Ascending aorta (tissue), 2 donors: ENCODE data around the gene STK11IP. TPM values are rescaled to one million over a fixed set of nuclear protein-coding genes. Genes with fewer than 3 reads are reported as not detected.

Experiments used
- DNase-seq, 2 donors: peaks; one replicate each; pipeline ENCODE4 v3.0.0-alpha.2; 2019; ENCODE audit warnings: low spot score in 2 of 2
- H3K27ac ChIP-seq, 2 donors: fragments of 200-600 bp; sonication (generic); one replicate each; pipeline ENCODE4 v1.5.1; 2016 to 2017; ENCODE audit warnings: mild to moderate bottlenecking in 1 of 2
- H3K27me3 ChIP-seq: fragments of 200-600 bp; sonication (generic); one replicate; pipeline ENCODE4 v1.5.1; 2017
- H3K36me3 ChIP-seq, 2 donors: fragments of 200-600 bp; sonication (generic); one replicate each; pipeline ENCODE4 v1.5.1; 2016
- H3K4me1 ChIP-seq, 2 donors: fragments of 200-600 bp; sonication (generic); one replicate each; pipeline ENCODE4 v1.5.1; 2016 to 2017; ENCODE audit warnings: mild to moderate bottlenecking in 1 of 2
- H3K4me3 ChIP-seq, 2 donors: fragments of 200-600 bp; sonication (generic); one replicate each; pipeline ENCODE4 v1.5.1; 2016 to 2017; ENCODE audit warnings: mild to moderate bottlenecking in 1 of 2
- H3K9me3 ChIP-seq, 2 donors: fragments of 200-600 bp; sonication (generic); one replicate each; pipeline ENCODE4 v1.5.1; 2016
- intact Hi-C: fragments of 100-400 bp; cut with DNase I; formaldehyde crosslinking; loops from one replicate; pipeline ENCODE4 v1.15.1; 2023
- total RNA-seq: library from RNA; depleted of rRNA; stranded (reverse); fragments of >200 nt; gene quantifications from one replicate; pipeline ENCODE4 v1.1.0, GENCODE V29; 2016
- TF ChIP-seq, protein P1 (sequence below), 3 experiments: fragments of 200-600 bp in 2 of 3; fragments of 450-650 bp in 1 of 3; sonication (generic) in 2 of 3; IDR thresholded peaks; one replicate each; pipeline ENCODE4 v1.5.1; 2016 to 2019; ENCODE audit warnings: antibody characterized with exemption in 3 of 3, mild to moderate bottlenecking in 1 of 3, moderate library complexity in 1 of 3

STK11IP gene
- total RNA-seq, 1 donor from 2014 or later, result 138 TPM

DNA sequence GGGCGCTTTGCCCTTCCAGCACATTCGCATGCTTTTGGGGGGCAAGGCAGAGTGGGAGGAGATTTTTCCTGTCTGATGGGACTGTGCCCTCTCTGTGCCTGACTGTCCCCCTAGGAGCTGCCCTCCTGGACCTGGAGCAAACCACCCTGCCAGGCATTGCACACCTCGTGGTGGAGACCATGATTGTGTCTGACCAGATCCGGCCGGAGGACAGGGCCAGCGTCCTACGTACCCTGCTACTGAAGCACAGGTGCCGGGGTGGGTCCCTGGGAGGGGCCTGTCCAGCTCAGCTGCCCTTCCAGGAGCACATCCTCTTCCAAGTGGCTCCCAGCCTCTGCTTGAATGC, 35.1 kb downstream of the STK11IP start:
- DNase-seq, result no peak
- Histone ChIP-seq H3K36me3 (no peaks in the 10 kb centered on the region), H3K27me3 (no peaks in the 10 kb centered on the region), H3K4me3 (no peak overlapping the region), H3K27ac (no peak overlapping the region), H3K4me1 (peaks cover 0 to 3% of the 10 kb centered on the region in 2 donors), H3K9me3 (no peaks in the 10 kb centered on the region)
- intact Hi-C loops, result no loop called here
- TF ChIP-seq, protein P1, sequence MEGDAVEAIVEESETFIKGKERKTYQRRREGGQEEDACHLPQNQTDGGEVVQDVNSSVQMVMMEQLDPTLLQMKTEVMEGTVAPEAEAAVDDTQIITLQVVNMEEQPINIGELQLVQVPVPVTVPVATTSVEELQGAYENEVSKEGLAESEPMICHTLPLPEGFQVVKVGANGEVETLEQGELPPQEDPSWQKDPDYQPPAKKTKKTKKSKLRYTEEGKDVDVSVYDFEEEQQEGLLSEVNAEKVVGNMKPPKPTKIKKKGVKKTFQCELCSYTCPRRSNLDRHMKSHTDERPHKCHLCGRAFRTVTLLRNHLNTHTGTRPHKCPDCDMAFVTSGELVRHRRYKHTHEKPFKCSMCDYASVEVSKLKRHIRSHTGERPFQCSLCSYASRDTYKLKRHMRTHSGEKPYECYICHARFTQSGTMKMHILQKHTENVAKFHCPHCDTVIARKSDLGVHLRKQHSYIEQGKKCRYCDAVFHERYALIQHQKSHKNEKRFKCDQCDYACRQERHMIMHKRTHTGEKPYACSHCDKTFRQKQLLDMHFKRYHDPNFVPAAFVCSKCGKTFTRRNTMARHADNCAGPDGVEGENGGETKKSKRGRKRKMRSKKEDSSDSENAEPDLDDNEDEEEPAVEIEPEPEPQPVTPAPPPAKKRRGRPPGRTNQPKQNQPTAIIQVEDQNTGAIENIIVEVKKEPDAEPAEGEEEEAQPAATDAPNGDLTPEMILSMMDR (IDR thresholded peaks at IDR 0.05), result no peak

DNA sequence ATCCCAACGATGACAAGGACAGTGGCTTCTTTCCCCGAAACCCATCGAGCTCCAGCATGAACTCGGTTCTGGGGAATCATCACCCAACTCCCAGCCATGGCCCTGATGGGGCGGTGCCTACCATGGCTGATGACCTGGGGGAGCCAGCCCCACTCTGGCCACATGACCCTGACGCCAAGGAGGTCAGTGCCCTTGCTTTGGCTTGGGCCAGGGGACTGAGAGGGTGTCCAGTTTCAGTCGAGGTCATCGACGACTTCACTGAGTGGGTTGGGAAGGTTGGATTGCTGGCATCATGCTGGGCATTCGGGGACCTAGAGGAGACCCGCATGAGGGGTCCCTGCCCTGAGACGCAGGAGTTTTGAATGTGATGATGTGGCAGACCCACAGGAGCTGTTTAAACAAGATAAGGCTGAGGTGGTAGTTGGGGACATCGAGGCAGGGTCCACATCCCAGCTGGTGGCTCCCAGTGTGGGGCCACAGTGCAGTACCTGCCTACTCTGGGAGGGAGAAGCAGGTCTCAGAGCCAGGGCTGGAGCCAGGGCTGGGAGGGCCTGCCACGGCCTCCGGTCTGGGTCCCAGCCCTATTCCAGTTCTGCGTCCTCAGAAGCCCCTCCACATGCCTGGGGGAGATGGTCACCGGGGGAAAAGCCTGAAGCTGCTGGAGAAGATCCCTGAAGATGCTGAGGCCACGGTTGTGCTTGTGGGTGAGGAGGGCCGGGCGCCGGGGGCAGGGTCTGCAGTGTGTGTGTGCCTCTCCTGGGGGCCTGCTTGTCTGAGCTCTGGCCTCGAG, 35.8 kb downstream of the STK11IP start:
- no peak for DNase-seq
- Histone ChIP-seq H3K27me3 (no peaks in the 10 kb centered on the region), H3K36me3 (no peaks in the 10 kb centered on the region), H3K9me3 (no peaks in the 10 kb centered on the region), H3K4me1 (no peaks in the 10 kb centered on the region), H3K4me3 (no peak overlapping the region), H3K27ac (no peak overlapping the region)
- TF ChIP-seq, protein P1 (IDR thresholded peaks at IDR 0.05), result no peak
- intact Hi-C loops, result no loop called here

DNA sequence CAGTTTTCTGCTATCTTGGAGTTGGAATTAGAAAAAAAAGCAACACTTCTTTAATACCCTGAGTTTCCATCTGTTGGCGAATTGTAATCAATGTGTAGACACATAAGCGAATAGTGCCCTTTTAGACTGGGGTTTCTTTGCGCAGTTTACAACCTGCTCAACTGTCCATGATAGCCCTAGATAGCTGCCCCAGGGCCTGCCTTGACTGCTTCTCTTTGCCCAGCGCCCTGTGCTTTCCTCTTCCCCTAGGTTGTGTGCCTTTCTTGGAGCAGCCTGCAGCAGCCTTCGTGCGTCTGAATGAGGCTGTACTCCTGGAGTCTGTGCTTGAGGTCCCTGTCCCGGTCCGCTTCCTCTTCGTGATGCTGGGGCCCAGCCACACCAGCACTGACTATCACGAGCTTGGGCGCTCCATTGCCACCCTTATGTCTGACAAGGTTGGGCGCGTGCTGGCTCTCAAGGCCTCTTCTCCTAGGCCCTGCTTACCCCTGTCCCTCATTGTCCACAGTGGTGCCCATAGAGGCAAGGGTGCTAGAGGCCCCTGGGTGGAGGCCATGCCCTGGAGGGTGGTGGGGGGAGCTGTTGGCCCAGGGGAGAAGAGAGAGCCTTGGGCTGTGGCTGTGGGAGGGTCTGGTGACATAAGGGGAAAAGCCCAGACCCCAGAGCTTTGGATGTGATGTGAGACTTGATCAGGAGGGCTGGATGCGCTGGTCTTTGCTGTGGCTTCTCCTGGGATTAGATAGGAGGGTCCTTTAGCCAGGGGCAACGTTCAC, 36.7 kb downstream of the STK11IP start:
- intact Hi-C loops, result no loop called here
- Histone ChIP-seq H3K36me3 (no peaks in the 10 kb centered on the region), H3K27me3 (no peaks in the 10 kb centered on the region), H3K9me3 (no peaks in the 10 kb centered on the region), H3K4me1 (no peaks in the 10 kb centered on the region), H3K27ac (no peak overlapping the region), H3K4me3 (no peak overlapping the region)
- TF ChIP-seq, protein P1 (IDR thresholded peaks at IDR 0.05), result no peak
- DNase-seq, result no peak

DNA sequence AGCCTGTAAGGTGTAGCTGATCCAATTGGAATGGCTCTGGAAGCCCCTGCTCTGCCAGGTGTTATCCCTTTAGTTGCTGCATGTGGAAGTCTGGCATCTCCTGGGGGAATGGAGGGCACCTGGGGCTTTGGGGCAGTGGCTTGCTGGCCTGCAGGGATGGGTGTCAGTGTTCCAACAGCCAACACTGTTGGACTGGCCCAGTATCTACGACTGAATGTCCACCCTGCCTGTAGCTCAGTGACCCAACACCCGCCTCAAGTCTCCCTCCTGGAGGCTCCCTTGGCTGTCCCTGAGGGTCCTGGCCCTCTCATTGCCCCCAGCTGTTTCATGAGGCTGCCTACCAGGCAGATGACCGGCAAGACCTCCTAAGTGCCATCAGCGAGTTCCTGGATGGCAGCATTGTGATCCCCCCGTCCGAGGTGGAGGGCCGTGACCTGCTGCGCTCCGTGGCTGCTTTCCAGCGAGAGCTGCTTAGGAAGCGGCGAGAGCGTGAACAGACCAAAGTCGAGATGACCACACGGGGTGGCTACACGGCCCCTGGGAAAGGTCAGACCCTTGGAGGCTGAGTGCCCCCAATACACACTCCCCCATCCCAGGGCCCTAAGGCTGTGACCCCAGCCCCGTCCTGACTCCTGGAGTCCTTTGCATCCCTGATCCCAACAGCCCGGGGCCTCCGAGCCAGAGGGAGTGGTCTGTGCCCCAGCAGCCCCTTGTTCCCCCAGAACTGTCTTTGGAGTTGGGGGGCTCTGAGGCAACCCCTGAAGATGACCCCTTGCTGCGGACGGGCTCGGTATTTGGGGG, 37.5 kb downstream of the STK11IP start:
- Histone ChIP-seq H3K4me3 (no peak overlapping the region), H3K36me3 (no peaks in the 10 kb centered on the region), H3K4me1 (no peaks in the 10 kb centered on the region), H3K27ac (no peak overlapping the region), H3K27me3 (no peaks in the 10 kb centered on the region), H3K9me3 (no peaks in the 10 kb centered on the region)
- TF ChIP-seq, protein P1 (IDR thresholded peaks at IDR 0.05), result no peak
- DNase-seq, result no peak
- intact Hi-C loops, result no loop called here

DNA sequence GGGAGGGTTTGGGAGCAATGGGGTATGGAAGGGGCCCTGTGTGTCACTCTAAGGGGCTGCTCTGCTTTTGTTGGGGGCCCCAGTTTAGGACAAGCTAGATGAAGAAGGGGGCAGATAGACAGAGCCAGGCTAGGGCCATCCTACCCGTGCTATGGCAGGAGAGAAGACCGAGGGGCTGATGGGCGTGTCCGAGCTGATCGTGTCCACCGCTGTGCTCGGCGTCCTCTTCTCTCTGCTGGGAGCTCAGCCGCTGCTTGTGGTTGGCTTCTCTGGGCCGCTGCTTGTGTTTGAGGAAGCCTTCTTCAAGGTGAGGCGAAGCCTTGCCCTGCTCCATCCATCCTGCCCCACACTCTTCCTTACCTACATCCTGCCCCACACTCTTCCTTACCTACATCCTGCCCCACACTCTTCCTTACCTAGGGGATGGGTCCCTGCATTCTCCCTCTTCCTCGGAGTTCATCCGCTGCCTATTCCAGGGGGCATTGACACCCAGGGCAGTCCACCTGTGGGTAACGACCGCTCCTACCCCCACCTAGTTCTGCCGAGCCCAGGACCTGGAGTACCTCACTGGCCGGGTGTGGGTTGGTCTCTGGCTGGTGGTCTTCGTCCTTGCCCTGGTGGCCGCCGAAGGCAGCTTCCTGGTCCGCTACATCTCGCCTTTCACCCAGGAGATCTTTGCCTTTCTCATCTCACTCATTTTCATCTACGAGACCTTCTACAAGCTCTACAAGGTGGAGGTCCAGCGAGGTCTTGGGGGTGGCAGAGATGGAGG, 38.7 kb downstream of the STK11IP start:
- DNase-seq, result peak in 1 of 2 donors; percentile 53
- TF ChIP-seq, protein P1 (IDR thresholded peaks at IDR 0.05), result no peak
- intact Hi-C loops, result no loop called here
- H3K27me3 ChIP-seq, result no peaks in the 10 kb centered on the region
- no peaks in the 10 kb centered on the region for H3K4me1 ChIP-seq
- no peak overlapping the region for H3K4me3 ChIP-seq
- H3K9me3 ChIP-seq, result no peaks in the 10 kb centered on the region
- H3K27ac ChIP-seq, result no peak overlapping the region
- H3K36me3 ChIP-seq, result no peaks in the 10 kb centered on the region
